Mucosa of descending colon (tissue), 3 donors: ENCODE data around the gene ALPL. TPM values are rescaled to one million over a fixed set of nuclear protein-coding genes. Genes with fewer than 3 reads are reported as not detected.
"Not testable (repeated sequence)": the region's sequence is repeated elsewhere in the genome, so short reads cannot be mapped to it uniquely, and the experiment has no call there.

Source experiments
- ATAC-seq: fragments of 200-7000 bp; cut with Tn5 transposase; one replicate; pipeline ENCODE4 v1.9.1; 2020; ENCODE audit warnings: mild to moderate bottlenecking, moderate library complexity
- DNase-seq, 3 donors: peaks; one replicate each; pipeline ENCODE4 v3.0.0-alpha.2; 2020
- H3K36me3 ChIP-seq: fragments of 200-600 bp; one replicate; pipeline ENCODE4 v1.8.0; 2021; ENCODE audit warnings: low read depth, mild to moderate bottlenecking
- H3K4me1 ChIP-seq: fragments of 200-600 bp; one replicate; pipeline ENCODE4 v1.8.0; 2021; ENCODE audit warnings: low read depth, mild to moderate bottlenecking
- H3K4me3 ChIP-seq: fragments of 200-600 bp; one replicate; pipeline ENCODE4 v1.8.0; 2021; ENCODE audit warnings: mild to moderate bottlenecking
- H3K9me3 ChIP-seq: fragments of 200-600 bp; one replicate; pipeline ENCODE4 v1.8.0; 2021; ENCODE audit warnings: mild to moderate bottlenecking
- intact Hi-C, 2 donors: fragments of 100-400 bp; cut with DNase I in 1 of 2; cut with micrococcal nuclease in 1 of 2; formaldehyde crosslinking; loops; one replicate each; pipeline versions ENCODE4 v1.11.0 to v1.11.1; 2022; cut with DNase I, micrococcal nuclease
- total RNA-seq, 3 donors: library from RNA; stranded (reverse); fragmentation: NEBNext Ultra II Directional in 2 of 3; extraction: Animal tissue kit (Norgen Biotek cat#: 25700) in 2 of 3; gene quantifications; one replicate each; pipeline versions ENCODE4 v1.2.1 to v1.2.4, GENCODE V29; 2021 to 2023
- TF ChIP-seq, protein P1 (sequence below): fragments of 200-600 bp; IDR thresholded peaks from one replicate; pipeline ENCODE4 v1.8.0; 2022; ENCODE audit warnings: antibody characterized with exemption, mild to moderate bottlenecking
- donor health status: DM: no; HTN: no; CAD: no; lungs with moderate emphysema.
- donor health status: DM: no; HTN: no; CAD: no.
- donor health status: DM: no; HTN: yes; CAD: no.

ALPL gene
- total RNA-seq, 3 donors from 2014 or later = 0.82 to 2.7 (median 0.90) TPM

DNA sequence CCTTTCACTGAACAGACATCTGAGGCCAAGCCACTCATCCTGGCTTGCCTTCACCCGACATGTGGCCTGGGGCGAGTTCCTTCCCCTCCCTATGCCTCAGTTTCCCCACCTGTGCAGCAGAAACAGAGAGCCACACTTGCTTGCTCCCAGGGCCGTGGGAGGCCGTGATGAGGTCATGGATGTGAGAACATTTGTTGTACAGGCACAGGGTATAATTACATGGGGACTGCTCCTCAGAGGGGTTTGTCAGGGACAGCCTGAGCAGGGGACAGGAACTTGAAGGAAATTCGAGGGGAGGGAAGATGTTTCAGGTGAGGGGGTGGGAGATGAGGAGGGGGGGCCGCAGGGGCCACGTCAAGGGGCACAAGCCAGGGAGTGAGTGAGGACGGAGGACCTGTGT, 56.1 kb downstream of the ALPL start:
- Histone ChIP-seq H3K4me1 (no peaks in the 10 kb centered on the region), H3K36me3 (no peaks in the 10 kb centered on the region), H3K9me3 (no peaks in the 10 kb centered on the region), H3K4me3 (no peak overlapping the region)
- intact Hi-C loops = no loop called here
- ATAC-seq (no peak), DNase-seq (no peak)
- TF ChIP-seq, protein P1, sequence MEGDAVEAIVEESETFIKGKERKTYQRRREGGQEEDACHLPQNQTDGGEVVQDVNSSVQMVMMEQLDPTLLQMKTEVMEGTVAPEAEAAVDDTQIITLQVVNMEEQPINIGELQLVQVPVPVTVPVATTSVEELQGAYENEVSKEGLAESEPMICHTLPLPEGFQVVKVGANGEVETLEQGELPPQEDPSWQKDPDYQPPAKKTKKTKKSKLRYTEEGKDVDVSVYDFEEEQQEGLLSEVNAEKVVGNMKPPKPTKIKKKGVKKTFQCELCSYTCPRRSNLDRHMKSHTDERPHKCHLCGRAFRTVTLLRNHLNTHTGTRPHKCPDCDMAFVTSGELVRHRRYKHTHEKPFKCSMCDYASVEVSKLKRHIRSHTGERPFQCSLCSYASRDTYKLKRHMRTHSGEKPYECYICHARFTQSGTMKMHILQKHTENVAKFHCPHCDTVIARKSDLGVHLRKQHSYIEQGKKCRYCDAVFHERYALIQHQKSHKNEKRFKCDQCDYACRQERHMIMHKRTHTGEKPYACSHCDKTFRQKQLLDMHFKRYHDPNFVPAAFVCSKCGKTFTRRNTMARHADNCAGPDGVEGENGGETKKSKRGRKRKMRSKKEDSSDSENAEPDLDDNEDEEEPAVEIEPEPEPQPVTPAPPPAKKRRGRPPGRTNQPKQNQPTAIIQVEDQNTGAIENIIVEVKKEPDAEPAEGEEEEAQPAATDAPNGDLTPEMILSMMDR = no peak

DNA sequence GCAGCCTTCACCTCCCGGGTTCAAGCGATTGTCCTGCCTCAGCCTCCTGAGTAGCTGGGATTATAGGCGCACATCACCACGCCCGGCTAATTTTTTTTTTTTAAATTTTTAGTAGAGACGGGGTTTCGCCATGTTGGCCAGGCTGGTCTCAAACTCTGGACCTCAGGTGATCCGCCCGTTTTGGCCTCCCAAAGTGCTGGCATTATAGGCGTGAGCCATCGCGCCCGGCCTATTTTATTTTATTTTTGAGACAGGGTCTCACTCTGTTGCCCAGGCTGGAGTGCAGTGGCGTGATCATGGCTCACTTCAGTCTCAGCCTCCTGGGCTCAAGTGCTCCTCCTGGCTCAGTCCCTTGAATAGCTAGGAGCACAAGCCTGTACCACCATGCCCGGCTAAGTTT, 57.1 kb downstream of the ALPL start:
- DNase-seq, H3K4me1 ChIP-seq, ATAC-seq, H3K36me3 ChIP-seq, intact Hi-C loops, H3K4me3 ChIP-seq, H3K9me3 ChIP-seq: not testable (repeated sequence)

DNA sequence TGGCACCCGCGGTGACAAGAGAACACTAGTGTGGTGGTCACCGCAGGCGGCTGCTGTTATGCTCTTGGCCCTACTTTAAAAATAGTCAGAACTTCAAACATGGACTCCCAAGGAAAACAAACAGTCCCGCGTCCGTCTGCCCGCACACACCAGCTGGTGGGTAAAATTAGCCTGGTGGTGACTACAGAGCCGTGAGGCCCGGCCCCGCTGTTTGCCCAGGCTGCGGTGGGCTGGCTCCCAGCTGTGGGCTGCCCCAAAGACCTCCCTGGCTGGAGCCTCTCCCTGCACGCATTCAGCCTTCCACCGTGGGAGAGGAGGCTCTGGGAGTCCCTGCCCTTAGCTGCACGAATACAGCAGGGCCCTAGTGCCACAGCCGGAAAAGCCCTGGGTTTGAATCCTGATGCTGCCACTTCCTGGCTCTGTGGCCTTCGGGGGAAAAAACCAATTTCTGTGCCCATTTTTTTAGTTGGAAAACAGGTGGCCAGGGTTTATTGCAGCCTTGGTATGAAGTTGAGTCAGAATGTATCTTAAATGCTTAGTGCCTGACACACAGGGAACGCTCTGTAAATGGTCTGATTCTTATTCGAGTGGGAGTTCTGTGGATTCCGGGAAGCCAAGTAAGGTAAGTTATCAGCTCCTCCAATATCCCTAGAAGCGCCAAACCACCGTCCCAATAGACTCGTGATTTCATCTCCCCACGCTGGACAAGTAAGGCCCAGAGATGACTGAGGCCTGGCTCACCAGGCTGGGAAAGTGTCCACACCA, 58.2 kb downstream of the ALPL start:
- DNase-seq (no peak), ATAC-seq (no peak)
- Histone ChIP-seq H3K9me3 (no peaks in the 10 kb centered on the region), H3K4me1 (no peaks in the 10 kb centered on the region), H3K36me3 (no peaks in the 10 kb centered on the region), H3K4me3 (no peak overlapping the region)
- TF ChIP-seq, protein P1 = no peak
- intact Hi-C loops = no loop called here

DNA sequence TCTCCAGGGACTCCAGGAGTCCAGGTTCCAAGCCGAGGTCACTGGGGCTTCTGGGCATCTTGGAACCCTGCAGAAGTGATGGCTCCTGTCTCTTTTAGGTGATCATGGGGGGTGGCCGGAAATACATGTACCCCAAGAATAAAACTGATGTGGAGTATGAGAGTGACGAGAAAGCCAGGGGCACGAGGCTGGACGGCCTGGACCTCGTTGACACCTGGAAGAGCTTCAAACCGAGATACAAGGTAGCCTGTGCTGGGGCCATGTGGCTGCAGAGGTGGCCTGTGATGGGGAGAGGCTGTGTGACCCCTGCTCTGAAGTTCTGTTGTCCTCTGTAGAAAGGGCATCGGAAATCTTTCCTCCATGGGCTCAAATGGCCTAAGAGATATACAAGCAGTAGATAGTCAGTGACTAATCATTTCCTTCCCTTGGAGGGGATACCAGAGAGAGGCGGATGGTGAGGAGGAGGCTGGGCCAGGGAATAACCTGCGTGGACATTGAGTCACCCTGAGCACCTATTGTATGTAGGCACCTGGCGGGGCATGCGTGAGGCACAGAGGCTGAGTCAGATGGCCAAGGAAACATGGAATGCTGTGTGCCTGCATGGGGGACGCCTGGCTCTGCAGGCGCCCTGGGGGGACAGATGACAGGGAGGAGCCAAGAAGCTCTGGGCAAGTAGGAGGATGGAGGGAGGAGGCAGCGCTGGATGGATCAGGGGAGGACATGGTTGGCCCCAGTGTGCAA, 59.0 kb downstream of the ALPL start:
- intact Hi-C loops = no loop called here
- TF ChIP-seq, protein P1 = no peak
- ATAC-seq (no peak), DNase-seq (no peak)
- Histone ChIP-seq H3K4me3 (no peak overlapping the region), H3K4me1 (no peaks in the 10 kb centered on the region), H3K9me3 (no peaks in the 10 kb centered on the region), H3K36me3 (no peaks in the 10 kb centered on the region)

DNA sequence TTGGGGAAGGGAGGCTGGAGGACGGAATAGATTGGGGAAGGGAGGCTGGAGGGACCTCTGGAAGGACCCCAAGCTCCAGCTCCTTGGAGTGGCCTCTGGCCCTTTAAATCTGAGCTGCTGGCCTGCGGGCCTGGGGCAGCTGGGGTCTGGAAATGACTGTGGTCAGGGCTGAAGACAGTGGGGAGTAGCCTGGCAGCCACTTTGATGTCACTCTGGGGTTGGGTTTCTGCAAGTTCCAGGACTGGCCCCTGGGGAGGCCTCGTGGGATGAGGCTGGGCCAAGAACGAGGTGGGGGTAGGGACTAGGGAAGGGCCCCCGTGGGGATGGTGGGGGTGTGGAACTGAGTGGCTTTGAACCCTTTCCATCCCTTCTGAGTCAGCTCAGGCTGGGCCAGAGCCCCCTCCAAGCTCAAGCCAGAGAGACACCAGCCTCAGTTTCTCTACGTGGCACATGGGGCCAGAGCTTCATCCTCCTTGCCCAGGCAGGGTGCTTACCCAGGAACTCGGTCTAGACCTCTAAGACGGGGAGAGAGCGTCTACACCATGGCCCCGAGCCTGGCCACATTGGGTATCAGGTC, 59.7 kb downstream of the ALPL start:
- Histone ChIP-seq H3K9me3 (no peaks in the 10 kb centered on the region), H3K4me1 (no peaks in the 10 kb centered on the region), H3K4me3 (no peak overlapping the region), H3K36me3 (no peaks in the 10 kb centered on the region)
- ATAC-seq = no peak
- TF ChIP-seq, protein P1 = no peak
- DNase-seq = no peak
- intact Hi-C loops = no loop called here
